Central memory CD4-positive, alpha-beta T cell (primary cell): Measurements from ENCODE around the gene SNCAIP.
"Not testable (repeated sequence)": the region's sequence is repeated elsewhere in the genome, so short reads cannot be mapped to it uniquely, and the experiment has no call there.

Source experiments
- DNase-seq: peaks from one replicate; pipeline ENCODE4 v3.0.0; 2022

The SNCAIP gene

GRCh38 chr5:122315521-122315920, 3.5 kb downstream of the SNCAIP start:
- no peak for DNase-seq

- no peak for DNase-seq
These were observed 4.6 kb downstream of the SNCAIP start for GRCh38 chr5:122316656-122317055.

- DNase-seq: no peak
These were observed 7.9 kb downstream of the SNCAIP start for GRCh38 chr5:122319897-122320296.

DNA sequence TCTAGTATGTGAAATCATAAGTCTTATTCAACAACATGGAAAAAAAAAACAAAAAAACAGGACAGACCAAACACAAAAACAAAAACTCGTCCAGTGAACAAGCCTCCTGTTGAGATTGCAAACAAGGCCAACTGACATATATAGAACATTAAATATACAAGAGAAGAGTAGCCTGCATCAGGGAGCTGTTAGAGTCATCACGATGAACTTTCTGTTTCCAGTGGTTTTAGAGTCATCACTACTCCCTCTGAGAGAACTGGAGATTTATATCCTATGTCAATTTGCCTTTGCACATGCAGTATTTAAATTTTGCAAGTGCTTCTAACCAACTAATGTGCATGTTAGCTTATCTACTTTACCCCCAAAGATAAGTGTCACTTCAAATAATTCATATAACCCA, 9.9 kb downstream of the SNCAIP start:
- no peak for DNase-seq

- no peak for DNase-seq
These were observed 10.9 kb downstream of the SNCAIP start for GRCh38 chr5:122322801-122323548.

DNA sequence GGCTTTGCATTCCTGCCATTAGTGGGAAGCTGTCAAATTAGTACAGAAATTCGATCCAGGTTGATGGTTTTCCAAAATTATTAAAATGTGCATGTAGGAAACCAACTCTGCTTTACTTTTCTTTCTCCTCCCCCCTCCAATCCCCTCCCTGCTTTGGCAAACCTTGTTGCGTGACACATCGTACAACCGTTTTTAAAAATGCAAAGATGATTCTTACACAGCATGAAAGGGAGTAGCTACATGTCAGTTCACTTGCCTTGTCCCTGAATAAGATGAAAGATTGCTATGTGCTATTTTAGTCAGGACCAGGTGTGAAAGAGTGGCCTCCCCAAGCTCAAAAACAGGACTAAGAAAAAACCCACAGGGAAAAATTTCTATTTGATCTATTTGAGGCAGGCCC, 11.7 kb downstream of the SNCAIP start:
- no peak for DNase-seq

- no peak for DNase-seq
These were observed 15.1 kb downstream of the SNCAIP start for GRCh38 chr5:122327110-122327509.

GRCh38 chr5:122330881-122331280, 18.8 kb downstream of the SNCAIP start:
- no peak for DNase-seq

DNA sequence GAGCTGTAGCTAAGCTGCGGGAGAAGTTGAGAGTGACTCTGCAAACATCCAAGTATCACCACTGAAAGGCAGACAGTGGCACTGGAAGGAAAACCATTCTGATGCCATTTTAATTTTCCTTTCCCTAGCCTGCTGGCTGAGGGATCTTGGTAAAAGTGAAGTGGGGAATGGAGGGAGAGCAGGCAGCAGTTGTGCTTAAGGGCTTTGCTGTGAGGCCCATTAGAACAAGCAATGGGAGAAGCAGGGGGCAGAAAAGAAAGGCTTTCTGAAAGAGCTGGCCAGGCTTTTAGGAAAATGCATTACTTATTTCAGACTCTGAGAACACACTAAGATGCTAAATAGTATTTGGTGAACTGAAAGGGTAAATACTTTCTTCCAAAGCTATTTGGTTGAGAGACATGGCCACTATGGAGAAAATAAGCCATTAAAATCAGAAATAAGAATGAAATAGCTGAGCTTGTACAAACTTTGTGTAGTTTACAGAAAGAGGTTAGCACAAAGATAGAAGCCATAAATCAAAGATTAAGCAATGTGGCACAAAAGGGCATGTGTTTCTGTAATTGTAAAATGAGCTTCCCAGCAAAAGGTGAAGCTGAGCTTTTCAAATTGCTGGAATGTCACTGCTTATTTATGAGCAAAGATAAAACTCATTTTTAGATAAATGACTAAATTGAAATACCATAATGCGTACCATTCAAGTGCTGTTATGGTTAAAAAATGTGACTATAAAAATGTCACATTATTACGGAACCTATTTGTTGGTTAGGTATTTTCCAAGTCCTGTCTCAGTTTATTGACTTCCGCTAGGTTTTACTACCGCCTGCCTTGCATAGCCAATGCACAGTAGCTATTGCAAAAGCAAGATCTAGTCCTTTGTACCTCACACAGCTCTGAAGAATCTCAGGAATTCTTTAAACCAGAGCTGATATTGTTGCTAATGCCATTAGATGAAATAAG, 20.8 kb downstream of the SNCAIP start:
- DNase-seq: no peak

- DNase-seq: no peak
These were observed 21.5 kb downstream of the SNCAIP start for GRCh38 chr5:122333564-122333963.

- no peak for DNase-seq
These were observed 27.6 kb downstream of the SNCAIP start for GRCh38 chr5:122339591-122339990.

- no peak for DNase-seq
These were observed 29.1 kb downstream of the SNCAIP start for GRCh38 chr5:122341087-122341486.

- DNase-seq: no peak
These were observed 30.2 kb downstream of the SNCAIP start for GRCh38 chr5:122342256-122342655.

- DNase-seq: no peak
These were observed 35.0 kb downstream of the SNCAIP start for GRCh38 chr5:122346897-122347581.

GRCh38 chr5:122350496-122350895, 38.5 kb downstream of the SNCAIP start:
- no peak for DNase-seq

DNA sequence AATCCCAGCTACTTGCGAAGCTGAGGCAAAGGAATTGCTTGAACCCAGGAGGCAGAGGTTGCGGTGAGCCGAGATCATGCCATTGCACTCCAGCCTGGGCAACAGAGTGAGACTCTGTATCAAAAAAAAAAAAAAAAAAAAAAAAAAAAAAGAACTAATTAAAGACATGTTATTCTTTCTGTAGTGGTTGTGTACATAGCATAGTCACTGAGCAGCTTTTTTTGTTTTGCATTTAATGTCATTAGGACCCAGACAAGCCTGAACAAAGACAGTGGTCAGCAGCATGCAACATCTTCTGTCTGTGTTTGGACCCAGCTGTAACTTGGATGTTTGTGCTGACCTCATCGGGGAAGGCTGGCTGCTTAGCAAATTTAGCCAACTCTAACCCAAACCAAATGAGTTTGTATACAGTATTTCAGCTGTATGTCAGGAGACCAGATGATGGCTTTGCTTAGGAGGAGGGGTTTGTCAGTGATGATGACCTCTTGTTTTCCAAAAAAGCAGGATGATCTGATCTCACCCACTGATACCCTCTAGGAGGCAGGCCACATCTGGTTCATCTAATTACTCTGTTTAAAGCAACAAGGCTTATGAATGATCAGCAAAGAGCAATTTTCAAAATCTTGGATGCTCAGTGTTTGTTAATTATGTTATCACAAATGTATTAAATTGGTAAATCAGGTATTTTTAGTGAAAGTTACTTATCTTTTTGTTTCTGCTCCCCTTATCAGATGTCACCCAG, 39.5 kb downstream of the SNCAIP start:
- DNase-seq: no peak

GRCh38 chr5:122352331-122352730, 40.3 kb downstream of the SNCAIP start:
- DNase-seq: no peak

GRCh38 chr5:122353361-122353760, 41.3 kb downstream of the SNCAIP start:
- DNase-seq: not testable (repeated sequence)

GRCh38 chr5:122354293-122354692, 42.3 kb downstream of the SNCAIP start:
- no peak for DNase-seq

DNA sequence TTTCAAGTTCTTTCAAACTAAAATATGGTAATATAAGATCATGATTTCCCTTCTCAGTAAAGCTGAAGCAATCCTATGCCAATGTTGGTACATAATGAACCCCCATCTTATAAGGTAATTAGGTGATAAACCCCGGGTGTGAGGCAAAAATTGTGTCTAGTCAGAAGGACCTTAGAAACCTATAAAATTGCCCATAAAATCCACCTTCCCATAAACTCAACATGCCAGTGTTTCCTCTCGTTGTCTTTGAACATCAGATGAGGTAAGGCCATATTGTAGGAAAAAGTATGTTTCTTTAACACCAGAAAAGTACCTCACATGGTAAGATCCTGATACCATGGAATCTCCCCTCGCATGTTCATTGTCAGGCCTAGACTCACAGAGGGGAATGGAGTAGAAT, 43.3 kb downstream of the SNCAIP start:
- DNase-seq: no peak

GRCh38 chr5:122356855-122357254, 44.8 kb downstream of the SNCAIP start:
- DNase-seq: no peak

GRCh38 chr5:122358372-122358979, 46.4 kb downstream of the SNCAIP start:
- no peak for DNase-seq
